ENCODE data around the gene WDR74. TPM values are rescaled to one million over a fixed set of nuclear protein-coding genes. Genes with fewer than 3 reads are reported as not detected.
A peak's percentile ranks its signal among the peaks of the same experiment; 100 is the strongest.

WDR74 gene
- total and polyA plus RNA-seq, 2 donors (not counting 1 experiment from before 2014, with no cell fraction given), result 14.8 to 86.9 TPM

- Histone ChIP-seq H3K4me2 (ENCODE audit: extremely low read depth, insufficient read depth, low read length) (no peak overlapping the region), H4K20me1 (ENCODE audit: control insufficient read depth, extremely low read depth, insufficient read depth, low read length) (no peaks in the 10 kb centered on the region), H3K27ac (ENCODE audit: insufficient read depth, low read length) (no peak overlapping the region), H3K79me2 (ENCODE audit: control insufficient read depth, insufficient read depth, low read length) (peaks cover 34% of the 10 kb centered on the region), H3K4me1 (ENCODE audit: control insufficient read depth, extremely low read depth, insufficient read depth, low read length) (peaks cover 9% of the 10 kb centered on the region), H3K9me3 (ENCODE audit: control insufficient read depth, insufficient read depth, low read depth, low read length) (no peaks in the 10 kb centered on the region), H3K36me3 (ENCODE audit: control insufficient read depth, insufficient read depth, low read length) (peaks cover 12% of the 10 kb centered on the region), H2AFZ (ENCODE audit: low read length) (no peak overlapping the region), H3K9ac (ENCODE audit: insufficient read depth, low read length) (no peak overlapping the region), H3K27me3 (ENCODE audit: control insufficient read depth, insufficient read depth, low read length) (no peaks in the 10 kb centered on the region), H3K4me3 (replicated peaks in 1 of 4; ENCODE audit: control extremely low read depth in 1 of 4, insufficient read depth in 1 of 4, low read depth in 3 of 4, low read length in 4 of 4) (peak overlapping the region in 3 of 4 experiments; percentile 64 to 97 (median 77))
- DNase-seq (ENCODE audit: low read depth in 2 of 2), result no peak
- TF ChIP-seq EZH2 (IDR thresholded peaks at IDR 0.05; ENCODE audit: low read length, missing control alignments) (no peak), CTCF (conservative IDR thresholded peaks at IDR 0.05 in 1 of 2, IDR thresholded peaks at IDR 0.05 in 1 of 2; ENCODE audit: low read depth in 1 of 2, low read length in 2 of 2) (no peak)
These were observed 13.3 kb upstream of the WDR74 start for GRCh38 chr11:62852523-62853188.

GRCh38 chr11:62851807-62852522 is 12.6 kb upstream of the WDR74 start:
- Histone ChIP-seq H3K9ac (ENCODE audit: insufficient read depth, low read length) (no peak overlapping the region), H3K79me2 (ENCODE audit: control insufficient read depth, insufficient read depth, low read length) (peaks cover 34% of the 10 kb centered on the region), H3K27ac (ENCODE audit: insufficient read depth, low read length) (no peak overlapping the region), H3K4me2 (ENCODE audit: extremely low read depth, insufficient read depth, low read length) (no peak overlapping the region), H3K27me3 (ENCODE audit: control insufficient read depth, insufficient read depth, low read length) (no peaks in the 10 kb centered on the region), H3K4me1 (ENCODE audit: control insufficient read depth, extremely low read depth, insufficient read depth, low read length) (peaks cover 8% of the 10 kb centered on the region), H3K9me3 (ENCODE audit: control insufficient read depth, insufficient read depth, low read depth, low read length) (no peaks in the 10 kb centered on the region), H3K36me3 (ENCODE audit: control insufficient read depth, insufficient read depth, low read length) (peaks cover 12% of the 10 kb centered on the region), H4K20me1 (ENCODE audit: control insufficient read depth, extremely low read depth, insufficient read depth, low read length) (no peaks in the 10 kb centered on the region), H3K4me3 (replicated peaks in 1 of 4; ENCODE audit: control extremely low read depth in 1 of 4, insufficient read depth in 1 of 4, low read depth in 3 of 4, low read length in 4 of 4) (peak overlapping the region in 1 of 4 experiments; percentile 8), H2AFZ (ENCODE audit: low read length) (no peak overlapping the region)
- TF ChIP-seq CTCF (conservative IDR thresholded peaks at IDR 0.05 in 1 of 2, IDR thresholded peaks at IDR 0.05 in 1 of 2; ENCODE audit: low read depth in 1 of 2, low read length in 2 of 2) (no peak), EZH2 (IDR thresholded peaks at IDR 0.05; ENCODE audit: low read length, missing control alignments) (no peak)
- DNase-seq (ENCODE audit: low read depth in 2 of 2), result no peak

DNA sequence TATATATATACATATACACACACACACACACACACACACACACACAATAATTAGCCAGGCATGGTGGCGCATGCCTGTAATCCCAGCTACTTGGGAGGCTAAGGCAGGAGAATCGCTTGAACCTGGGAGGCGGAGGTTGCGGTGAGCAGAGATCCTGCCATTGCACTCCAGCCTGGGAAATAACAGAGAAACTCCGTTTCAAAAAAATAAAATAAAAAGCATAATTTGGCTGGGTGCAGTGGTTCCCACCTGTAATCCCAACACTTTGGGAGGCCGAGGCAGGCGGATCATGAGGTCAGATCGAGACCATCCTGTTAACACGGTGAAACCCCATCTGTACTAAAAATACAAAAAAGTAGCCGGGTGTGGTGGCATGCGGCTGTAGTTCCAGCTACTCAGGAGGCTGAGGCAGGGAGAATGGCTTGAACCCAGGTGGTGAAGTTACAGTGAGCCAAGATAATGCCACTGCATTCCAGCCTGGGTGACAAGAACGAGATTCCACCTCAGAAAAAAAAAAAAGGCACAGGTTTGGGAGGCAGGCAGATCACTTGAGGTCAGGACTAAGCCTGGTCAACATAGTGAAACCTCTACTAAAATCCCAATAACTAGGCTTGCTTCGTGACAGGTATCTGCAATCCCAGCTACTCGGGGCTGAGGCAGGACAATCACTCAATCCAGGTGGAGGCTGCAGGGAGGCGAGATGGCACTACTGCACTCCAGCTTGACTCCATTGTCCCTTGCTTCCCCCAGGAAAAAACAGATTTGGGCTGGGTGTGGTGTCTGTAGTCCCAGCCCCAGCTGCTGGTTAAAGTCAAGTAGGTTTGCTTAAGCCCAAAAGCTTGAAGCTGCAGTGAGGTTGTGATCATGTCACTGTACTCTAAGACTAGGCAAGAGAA is 11.8 kb upstream of the WDR74 start:
- no peak for TF ChIP-seq EZH2 (IDR thresholded peaks at IDR 0.05; ENCODE audit: low read length, missing control alignments)
- no peak for TF ChIP-seq CTCF (conservative IDR thresholded peaks at IDR 0.05 in 1 of 2, IDR thresholded peaks at IDR 0.05 in 1 of 2; ENCODE audit: low read depth in 1 of 2, low read length in 2 of 2)
- no peak overlapping the region for H3K4me3 ChIP-seq (replicated peaks in 1 of 4; ENCODE audit: control extremely low read depth in 1 of 4, insufficient read depth in 1 of 4, low read depth in 3 of 4, low read length in 4 of 4)
- H3K4me2 ChIP-seq (ENCODE audit: extremely low read depth, insufficient read depth, low read length), result no peak overlapping the region
- peaks cover 12% of the 10 kb centered on the region for H3K36me3 ChIP-seq (ENCODE audit: control insufficient read depth, insufficient read depth, low read length)
- H3K9ac ChIP-seq (ENCODE audit: insufficient read depth, low read length), result no peak overlapping the region
- H4K20me1 ChIP-seq (ENCODE audit: control insufficient read depth, extremely low read depth, insufficient read depth, low read length), result no peaks in the 10 kb centered on the region
- H2AFZ ChIP-seq (ENCODE audit: low read length), result no peak overlapping the region
- DNase-seq (ENCODE audit: low read depth in 2 of 2), result no peak
- peaks cover 8% of the 10 kb centered on the region for H3K4me1 ChIP-seq (ENCODE audit: control insufficient read depth, extremely low read depth, insufficient read depth, low read length)
- H3K9me3 ChIP-seq (ENCODE audit: control insufficient read depth, insufficient read depth, low read depth, low read length), result no peaks in the 10 kb centered on the region
- no peak overlapping the region for H3K27ac ChIP-seq (ENCODE audit: insufficient read depth, low read length)
- no peaks in the 10 kb centered on the region for H3K27me3 ChIP-seq (ENCODE audit: control insufficient read depth, insufficient read depth, low read length)
- peaks cover 30% of the 10 kb centered on the region for H3K79me2 ChIP-seq (ENCODE audit: control insufficient read depth, insufficient read depth, low read length)

Measured in fibroblast of lung (primary cell).